IPS-NIHi7 (cell line): ENCODE results near the gene MYO7A.
A peak's percentile ranks its signal among the peaks of the same experiment; 100 is the strongest.

Experiments used
- DNase-seq: peaks from one replicate; pipeline ENCODE4 v3.0.0; 2012; ENCODE audit warnings: mixed read lengths; ENCODE audit errors: extremely low spot score

The MYO7A gene

GRCh38 chr11:77146261-77147035, 18.4 kb downstream of the MYO7A start:
- no peak for DNase-seq

GRCh38 chr11:77147036-77147315, 18.9 kb downstream of the MYO7A start:
- no peak for DNase-seq

- peak; percentile 90 for DNase-seq
Observed at GRCh38 chr11:77147668-77148321, 19.7 kb downstream of the MYO7A start.

- DNase-seq: no peak
Observed at GRCh38 chr11:77148963-77149715, 21.1 kb downstream of the MYO7A start.

- DNase-seq: peak; percentile 49
Observed at GRCh38 chr11:77149716-77150392, 21.8 kb downstream of the MYO7A start.

DNA sequence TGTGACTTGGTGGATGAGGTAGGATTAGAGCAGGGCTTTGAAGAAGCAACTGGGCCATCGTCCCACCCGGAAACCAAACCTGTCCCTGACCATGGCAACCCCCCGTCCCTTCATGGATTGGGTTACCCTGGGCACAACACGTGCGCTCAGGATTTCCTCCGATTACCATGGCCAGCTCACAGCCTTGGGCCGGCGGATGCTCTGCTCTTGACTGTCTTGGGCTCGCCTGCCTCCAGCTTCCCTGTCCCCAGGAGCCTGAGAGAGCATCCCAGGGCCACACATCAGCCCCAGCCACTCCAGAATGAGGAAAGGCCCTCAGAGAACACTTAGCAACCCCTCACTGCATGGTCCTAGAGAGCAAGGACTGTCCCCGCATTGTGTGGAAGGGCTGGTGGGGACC, 22.8 kb downstream of the MYO7A start:
- DNase-seq: no peak

DNA sequence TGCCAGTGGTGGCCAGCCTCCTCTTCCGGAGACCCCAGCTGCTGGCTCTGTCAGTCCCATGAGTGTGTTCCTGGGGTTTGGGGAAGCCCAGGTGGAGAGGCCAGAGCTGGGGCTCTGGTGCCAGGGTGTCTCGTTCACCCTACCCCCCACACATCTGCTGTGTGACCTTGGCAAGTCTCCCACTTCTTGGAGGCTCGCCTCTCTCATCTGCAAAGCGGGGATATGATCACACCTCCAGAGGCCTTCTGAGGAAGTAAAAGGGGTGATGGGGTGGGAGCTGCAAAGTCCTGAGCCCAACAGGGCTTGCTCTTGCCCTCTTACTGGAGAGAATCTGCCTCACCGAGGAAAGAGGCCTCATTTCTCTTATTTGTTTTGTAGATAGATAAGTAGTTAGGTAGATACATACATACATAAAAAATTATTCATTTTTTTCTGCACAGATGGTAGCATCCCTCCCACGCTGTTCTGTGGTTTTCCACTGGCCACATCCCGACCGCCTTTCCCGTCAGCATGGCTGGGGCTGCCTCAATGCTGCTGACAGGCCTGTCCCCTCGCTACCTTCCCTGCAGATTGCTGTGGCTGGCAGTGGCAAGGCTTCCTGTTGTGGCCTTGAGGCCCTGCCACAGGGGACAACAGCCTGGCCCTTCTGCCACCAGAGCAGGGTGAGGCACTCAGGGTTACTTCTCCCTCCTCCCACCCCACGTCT, 23.9 kb downstream of the MYO7A start:
- DNase-seq: no peak

DNA sequence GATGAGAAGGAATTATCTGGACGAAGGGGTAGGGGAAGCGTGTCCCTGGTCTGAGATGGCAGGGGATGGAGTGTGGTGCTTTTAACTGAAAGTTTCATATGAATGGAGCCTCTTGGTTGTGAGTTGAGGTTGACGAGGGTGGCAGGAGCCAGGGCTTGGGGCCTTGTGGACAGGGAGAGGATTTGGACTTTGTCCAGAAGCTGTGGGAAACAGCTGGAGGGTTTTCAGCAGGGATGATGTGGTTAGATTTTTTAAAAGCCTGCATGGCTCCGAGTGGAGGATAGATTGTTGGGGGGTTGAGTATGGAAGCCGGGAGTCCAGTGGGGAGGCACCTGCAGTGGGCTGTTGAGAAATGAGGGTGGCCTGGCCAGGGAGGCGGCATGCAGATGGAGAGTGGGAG, 24.8 kb downstream of the MYO7A start:
- DNase-seq: no peak

DNA sequence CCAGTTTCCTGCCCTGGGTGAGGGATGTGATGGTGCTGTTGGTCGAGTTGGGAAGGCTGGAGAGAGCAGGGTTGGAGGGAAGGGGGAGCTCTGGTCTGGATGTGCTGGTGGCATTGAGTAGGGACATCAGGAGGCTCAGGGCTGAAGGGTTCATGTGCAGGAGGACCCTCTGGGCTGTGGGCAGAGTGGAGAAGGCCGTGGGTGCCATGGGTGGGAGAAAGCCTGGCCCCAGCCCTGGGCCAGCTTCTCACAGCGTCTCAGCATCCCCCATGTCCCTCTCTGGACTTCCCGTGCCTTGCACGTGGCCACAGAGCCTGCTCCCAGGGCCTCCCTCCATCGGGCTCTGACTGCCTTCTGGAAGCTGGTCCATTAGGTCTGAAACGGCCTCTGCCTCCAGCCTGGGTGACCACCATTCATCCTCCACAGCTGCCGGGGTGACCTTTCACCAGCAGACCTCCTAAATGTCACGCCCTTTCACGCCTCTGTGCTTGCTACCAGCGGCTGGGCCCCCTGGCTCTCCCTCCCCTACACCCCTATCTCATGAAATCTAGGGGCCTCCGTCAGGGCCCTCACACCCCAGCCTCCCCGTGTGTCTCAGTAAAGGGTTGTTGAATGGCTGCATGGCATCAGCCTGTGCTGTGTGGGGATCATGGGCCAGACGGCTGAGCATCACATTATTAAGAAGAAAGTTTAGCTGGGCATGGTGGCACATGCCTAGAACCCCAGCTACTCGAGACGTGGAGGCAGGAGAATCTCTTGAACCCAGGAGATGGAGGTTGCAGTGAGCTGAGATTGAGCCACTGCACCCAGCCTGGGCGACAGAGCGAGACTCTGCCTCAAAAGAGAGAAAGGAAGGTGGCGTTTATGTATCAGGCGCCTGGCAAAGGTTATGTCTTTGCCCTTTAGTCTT, 25.5 kb downstream of the MYO7A start:
- DNase-seq: no peak

- no peak for DNase-seq
Observed at GRCh38 chr11:77154381-77155081, 26.5 kb downstream of the MYO7A start.

DNA sequence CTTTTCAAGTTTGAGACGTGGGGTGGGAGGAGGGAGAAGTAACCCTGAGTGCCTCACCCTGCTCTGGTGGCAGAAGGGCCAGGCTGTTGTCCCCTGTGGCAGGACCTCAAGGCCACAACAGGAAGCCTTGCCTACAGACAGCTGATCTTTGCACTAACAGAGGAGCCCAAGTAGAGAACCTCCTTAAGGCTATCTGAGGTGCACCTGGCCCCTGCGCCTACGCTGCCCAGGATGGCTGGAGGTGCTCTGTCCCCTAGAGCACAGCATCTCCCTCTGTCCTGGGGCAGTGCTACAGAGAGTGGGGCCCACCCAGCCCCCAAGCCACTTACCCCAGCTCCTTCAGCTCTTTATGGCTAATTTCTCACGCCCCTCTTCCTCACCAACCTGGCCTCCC, 27.0 kb downstream of the MYO7A start:
- DNase-seq: no peak

- DNase-seq: no peak
Observed at GRCh38 chr11:77155556-77156130, 27.6 kb downstream of the MYO7A start.

DNA sequence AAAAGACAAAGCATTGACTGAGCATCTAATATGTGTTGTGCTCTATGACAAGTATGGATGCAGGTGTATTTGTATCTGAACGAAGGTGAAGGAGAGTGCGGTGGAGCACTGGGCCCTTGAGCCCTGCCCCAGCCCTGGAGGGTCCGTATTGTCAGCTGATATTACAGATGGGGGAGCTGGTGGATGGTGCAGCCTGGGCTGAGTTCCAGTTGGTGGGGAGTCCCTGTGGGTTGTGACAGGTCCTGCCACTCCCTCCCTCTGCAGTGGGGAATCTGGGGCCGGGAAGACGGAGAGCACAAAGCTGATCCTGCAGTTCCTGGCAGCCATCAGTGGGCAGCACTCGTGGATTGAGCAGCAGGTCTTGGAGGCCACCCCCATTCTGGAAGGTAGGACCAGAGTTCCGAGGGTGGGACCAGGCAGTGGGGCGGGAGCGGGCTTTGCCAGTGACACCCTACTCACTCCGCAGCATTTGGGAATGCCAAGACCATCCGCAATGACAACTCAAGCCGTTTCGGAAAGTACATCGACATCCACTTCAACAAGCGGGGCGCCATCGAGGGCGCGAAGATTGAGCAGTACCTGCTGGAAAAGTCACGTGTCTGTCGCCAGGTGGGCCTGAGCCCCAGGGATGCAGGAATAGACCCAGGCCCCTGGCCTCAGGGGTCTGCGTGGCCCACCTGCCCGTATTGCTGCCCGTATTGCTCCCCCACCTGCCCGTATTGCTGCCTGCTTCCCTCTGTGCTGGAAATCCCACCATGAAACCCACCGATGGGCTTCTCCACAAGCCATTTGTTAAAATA, 28.6 kb downstream of the MYO7A start:
- DNase-seq: no peak

GRCh38 chr11:77158041-77158695, 30.1 kb downstream of the MYO7A start:
- no peak for DNase-seq

DNA sequence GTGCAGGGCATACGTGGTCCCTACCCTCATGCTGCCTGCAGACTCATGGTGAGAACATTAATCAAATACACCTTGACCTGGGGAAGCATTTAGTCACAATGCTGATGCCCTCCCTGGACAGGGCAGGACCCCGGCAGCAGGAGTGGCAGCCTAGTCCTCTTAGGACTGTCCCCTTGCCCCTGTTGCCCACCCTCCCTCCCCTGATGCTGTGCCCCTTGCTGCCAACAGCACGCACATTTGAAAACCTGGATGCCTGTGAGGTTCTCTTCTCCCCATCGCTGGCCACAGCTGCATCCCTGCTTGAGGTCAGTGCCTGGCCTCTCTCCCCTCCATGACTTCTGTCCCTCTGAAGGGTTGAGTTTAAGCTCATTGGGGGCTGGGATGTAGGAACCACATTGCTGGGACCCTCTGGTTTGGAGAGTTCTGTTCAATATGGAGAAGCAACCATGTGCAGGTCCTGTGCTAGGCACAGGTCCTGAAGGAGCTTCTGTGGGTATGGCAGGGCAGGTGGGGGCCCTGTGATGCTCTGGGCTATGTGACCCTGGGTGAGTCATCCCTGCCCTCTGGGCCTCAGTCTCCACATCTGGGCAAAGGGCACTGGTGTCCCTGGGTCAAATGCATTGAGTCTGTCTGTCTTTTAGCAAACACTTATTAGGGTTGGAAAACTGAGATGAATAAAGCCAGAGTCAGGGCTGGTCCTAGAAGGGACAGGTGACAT, 31.3 kb downstream of the MYO7A start:
- no peak for DNase-seq

GRCh38 chr11:77159937-77160495, 32.0 kb downstream of the MYO7A start:
- DNase-seq: no peak

GRCh38 chr11:77163271-77163670, 35.2 kb downstream of the MYO7A start:
- no peak for DNase-seq
